Natural killer cell (primary cell): ENCODE data around the gene WDTC1. TPM values are rescaled to one million over a fixed set of nuclear protein-coding genes. Genes with fewer than 3 reads are reported as not detected.

ENCODE experiments used
- ATAC-seq, 3 donors: fragments of 150-1000 bp in 2 of 3; fragments of 200-7000 bp in 1 of 3; cut with Tn5 transposase; 1 replicate in 1 of 3; 2 replicates in 2 of 3; pipeline ENCODE4 v1.10.0; 2021; ENCODE audit warnings: mild to moderate bottlenecking in 2 of 3, moderate library complexity in 2 of 3
- DNase-seq, 2 donors: peaks; one replicate each; pipeline versions ENCODE4 v3.0.0 to v3.0.0-alpha.2; 2013 to 2021; ENCODE audit warnings: mixed read lengths in 1 of 2
- H3K27ac ChIP-seq: one replicate; pipeline ENCODE4 v1.5.1; 2013; ENCODE audit warnings: mild to moderate bottlenecking, low read length
- H3K27me3 ChIP-seq: one replicate; pipeline ENCODE4 v1.6.1; 2013; ENCODE audit warnings: low read length; ENCODE audit not compliant: control insufficient read depth, insufficient read depth
- H3K36me3 ChIP-seq: one replicate; pipeline ENCODE4 v1.6.1; 2013; ENCODE audit warnings: low read length; ENCODE audit not compliant: control insufficient read depth, insufficient read depth
- H3K4me1 ChIP-seq: one replicate; pipeline ENCODE4 v1.6.1; 2013; ENCODE audit warnings: low read length; ENCODE audit not compliant: control insufficient read depth, insufficient read depth
- H3K4me3 ChIP-seq: one replicate; pipeline ENCODE4 v1.5.1; 2013; ENCODE audit warnings: low read length
- H3K9me3 ChIP-seq: one replicate; pipeline ENCODE4 v1.6.1; 2013; ENCODE audit warnings: low read length; ENCODE audit not compliant: control insufficient read depth, insufficient read depth
- H3K27ac Mint-ChIP-seq, 2 donors: one replicate each; pipeline ENCODE4 v1.8.0; 2022; ENCODE audit warnings: mild to moderate bottlenecking in 2 of 2, mixed read lengths in 2 of 2, moderate library complexity in 1 of 2
- H3K27me3 Mint-ChIP-seq, 2 donors: one replicate each; pipeline ENCODE4 v1.8.0; 2022; ENCODE audit warnings: low read depth in 2 of 2, mixed read lengths in 2 of 2
- H3K36me3 Mint-ChIP-seq: one replicate; pipeline ENCODE4 v1.8.0; 2022; ENCODE audit warnings: mixed read lengths
- H3K4me1 Mint-ChIP-seq, 2 donors: one replicate each; pipeline ENCODE4 v1.8.0; 2022; ENCODE audit warnings: mixed read lengths in 2 of 2
- H3K4me3 Mint-ChIP-seq: one replicate; pipeline ENCODE4 v1.8.0; 2022; ENCODE audit warnings: mild to moderate bottlenecking, moderate library complexity, mixed read lengths
- H3K9me3 Mint-ChIP-seq, 2 donors: one replicate each; pipeline ENCODE4 v1.8.0; 2022; ENCODE audit warnings: mixed read lengths in 2 of 2
- WGBS: methylation state at CpG from one replicate; pipeline ENCODE4 v1.1.7; 2013; ENCODE audit warnings: missing lambda C conversion rate; ENCODE audit not compliant: insufficient coverage; 5-methylcytosine and 5-hydroxymethylcytosine counted together
- intact Hi-C: fragments of 100-400 bp; cut with micrococcal nuclease; formaldehyde crosslinking; loops from one replicate; pipeline ENCODE4 v1.14.2; 2022
- total RNA-seq, 4 donors: library from RNA; stranded (reverse); fragments of 120-200 nt in 1 of 4; gene quantifications; one replicate each; pipeline versions ENCODE4 v1.2.3 to v1.2.4, GENCODE V29; 2013 to 2022
- TF ChIP-seq, protein P1 (sequence below): fragments of 200-600 bp; IDR thresholded peaks from one replicate; pipeline ENCODE4 v1.8.0; 2022; ENCODE audit warnings: antibody characterized with exemption

WDTC1 gene
- total RNA-seq, 3 donors from 2014 or later (not counting 1 experiment from before 2014, with no cell fraction given): 68.9 to 82.0 (median 81.7) TPM

- Histone ChIP-seq H3K27ac (no peak overlapping the region), H3K36me3 (peaks cover 62% of the 10 kb centered on the region), H3K4me1 (no peaks in the 10 kb centered on the region), H3K9me3 (no peaks in the 10 kb centered on the region), H3K27me3 (no peaks in the 10 kb centered on the region), H3K4me3 (no peak overlapping the region)
- Mint-ChIP-seq H3K4me1 (no peaks in the 10 kb centered on the region), H3K27me3 (no peaks in the 10 kb centered on the region), H3K4me3 (no peak overlapping the region), H3K9me3 (no peaks in the 10 kb centered on the region), H3K36me3 (no peaks in the 10 kb centered on the region), H3K27ac (no peak overlapping the region)
- no peak for ATAC-seq
- 96% methylated on average over 3 of the region's 3 CpGs for WGBS
- TF ChIP-seq, protein P1, sequence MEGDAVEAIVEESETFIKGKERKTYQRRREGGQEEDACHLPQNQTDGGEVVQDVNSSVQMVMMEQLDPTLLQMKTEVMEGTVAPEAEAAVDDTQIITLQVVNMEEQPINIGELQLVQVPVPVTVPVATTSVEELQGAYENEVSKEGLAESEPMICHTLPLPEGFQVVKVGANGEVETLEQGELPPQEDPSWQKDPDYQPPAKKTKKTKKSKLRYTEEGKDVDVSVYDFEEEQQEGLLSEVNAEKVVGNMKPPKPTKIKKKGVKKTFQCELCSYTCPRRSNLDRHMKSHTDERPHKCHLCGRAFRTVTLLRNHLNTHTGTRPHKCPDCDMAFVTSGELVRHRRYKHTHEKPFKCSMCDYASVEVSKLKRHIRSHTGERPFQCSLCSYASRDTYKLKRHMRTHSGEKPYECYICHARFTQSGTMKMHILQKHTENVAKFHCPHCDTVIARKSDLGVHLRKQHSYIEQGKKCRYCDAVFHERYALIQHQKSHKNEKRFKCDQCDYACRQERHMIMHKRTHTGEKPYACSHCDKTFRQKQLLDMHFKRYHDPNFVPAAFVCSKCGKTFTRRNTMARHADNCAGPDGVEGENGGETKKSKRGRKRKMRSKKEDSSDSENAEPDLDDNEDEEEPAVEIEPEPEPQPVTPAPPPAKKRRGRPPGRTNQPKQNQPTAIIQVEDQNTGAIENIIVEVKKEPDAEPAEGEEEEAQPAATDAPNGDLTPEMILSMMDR: no peak
- intact Hi-C loops: no loop called here
- DNase-seq: no peak
Measured at GRCh38 chr1:27290581-27290980, 56.1 kb downstream of the WDTC1 start.

DNA sequence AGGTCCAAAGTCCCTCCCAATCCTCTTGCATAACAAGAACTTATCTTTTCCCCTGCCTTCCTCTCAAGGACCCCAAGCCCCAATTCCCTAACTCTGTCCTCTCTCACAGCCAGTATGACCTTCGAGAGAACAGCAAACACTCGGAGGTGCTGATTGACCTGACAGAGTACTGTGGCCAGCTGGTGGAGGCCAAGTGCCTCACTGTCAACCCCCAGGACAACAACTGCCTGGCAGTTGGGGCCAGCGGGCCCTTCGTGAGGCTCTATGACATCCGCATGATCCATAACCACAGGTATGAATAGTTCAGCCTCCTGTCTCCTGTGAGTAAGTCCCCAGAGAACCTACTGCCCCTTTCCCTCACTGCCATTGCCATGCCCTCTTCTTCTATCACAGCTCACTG is 57.7 kb downstream of the WDTC1 start:
- Mint-ChIP-seq H3K27ac (no peak overlapping the region), H3K4me3 (no peak overlapping the region), H3K4me1 (no peaks in the 10 kb centered on the region), H3K36me3 (no peaks in the 10 kb centered on the region), H3K9me3 (no peaks in the 10 kb centered on the region), H3K27me3 (no peaks in the 10 kb centered on the region)
- Histone ChIP-seq H3K27me3 (no peaks in the 10 kb centered on the region), H3K4me1 (no peaks in the 10 kb centered on the region), H3K27ac (no peak overlapping the region), H3K36me3 (peaks cover 66% of the 10 kb centered on the region), H3K9me3 (no peaks in the 10 kb centered on the region), H3K4me3 (no peak overlapping the region)
- TF ChIP-seq, protein P1: no peak
- no peak for DNase-seq
- ATAC-seq: no peak
- 93% methylated on average over 5 of the region's 5 CpGs for WGBS
- intact Hi-C loops: no loop called here

GRCh38 chr1:27293915-27294314 is 59.5 kb downstream of the WDTC1 start:
- Histone ChIP-seq H3K27ac (no peak overlapping the region), H3K4me3 (no peak overlapping the region), H3K4me1 (no peaks in the 10 kb centered on the region), H3K27me3 (no peaks in the 10 kb centered on the region), H3K9me3 (no peaks in the 10 kb centered on the region), H3K36me3 (peaks cover 73% of the 10 kb centered on the region)
- H3K36me3 Mint-ChIP-seq: no peaks in the 10 kb centered on the region
- ATAC-seq (no peak), DNase-seq (no peak)
- H3K27ac Mint-ChIP-seq: no peak overlapping the region
- no peaks in the 10 kb centered on the region for H3K9me3 Mint-ChIP-seq
- TF ChIP-seq, protein P1: no peak
- WGBS: 99% methylated on average over 8 of the region's 8 CpGs
- H3K4me1 Mint-ChIP-seq: no peaks in the 10 kb centered on the region
- intact Hi-C loops: no loop called here
- no peaks in the 10 kb centered on the region for H3K27me3 Mint-ChIP-seq
- no peak overlapping the region for H3K4me3 Mint-ChIP-seq

DNA sequence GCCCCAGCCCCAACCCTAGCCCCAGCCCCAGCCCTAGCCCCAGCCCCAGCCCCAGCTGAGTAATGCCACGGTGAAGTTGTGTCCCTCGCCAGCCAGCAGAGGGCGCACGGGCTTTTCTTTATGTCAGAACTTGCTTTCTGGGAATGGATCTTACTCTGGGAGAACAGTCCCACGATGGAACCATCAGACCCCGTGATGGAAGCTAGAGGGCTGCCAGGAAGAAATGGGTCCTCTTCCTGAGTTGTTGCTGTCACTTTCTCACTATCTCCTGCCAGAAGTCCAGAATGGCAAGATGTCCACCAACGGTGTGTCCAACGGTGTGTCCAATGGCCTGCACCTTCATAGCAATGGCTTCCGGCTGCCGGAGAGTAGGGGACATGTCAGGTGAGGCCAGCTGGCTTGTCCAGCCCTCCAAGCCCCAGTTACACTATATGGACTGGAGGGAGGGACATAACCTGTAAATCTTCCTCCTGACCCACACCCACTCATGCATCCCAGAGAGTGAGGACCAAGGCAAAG is 62.4 kb downstream of the WDTC1 start:
- H3K27me3 ChIP-seq: no peaks in the 10 kb centered on the region
- H3K27me3 Mint-ChIP-seq: no peaks in the 10 kb centered on the region
- peak; percentile 58 to 79 for DNase-seq
- H3K4me3 ChIP-seq: no peak overlapping the region
- no peaks in the 10 kb centered on the region for H3K36me3 Mint-ChIP-seq
- H3K27ac Mint-ChIP-seq: no peak overlapping the region
- TF ChIP-seq, protein P1: peak; percentile 71
- peaks cover 18% of the 10 kb centered on the region for H3K4me1 ChIP-seq
- intact Hi-C loops: loop anchor here (2.0 kb wide), 1 partner anchor 366 kb away; no protein-coding TSS in a partner anchor
- no peak overlapping the region for H3K4me3 Mint-ChIP-seq
- no peak overlapping the region for H3K27ac ChIP-seq
- H3K36me3 ChIP-seq: peaks cover 81% of the 10 kb centered on the region
- ATAC-seq: peak; percentile 50 to 64 (median 51)
- no peaks in the 10 kb centered on the region for H3K9me3 ChIP-seq
- peaks cover 6 to 7% of the 10 kb centered on the region in 2 donors for H3K4me1 Mint-ChIP-seq
- 44% methylated on average over 10 of the region's 10 CpGs for WGBS
- no peaks in the 10 kb centered on the region for H3K9me3 Mint-ChIP-seq
